Measurements from ENCODE around the gene RUVBL2.

DNA sequence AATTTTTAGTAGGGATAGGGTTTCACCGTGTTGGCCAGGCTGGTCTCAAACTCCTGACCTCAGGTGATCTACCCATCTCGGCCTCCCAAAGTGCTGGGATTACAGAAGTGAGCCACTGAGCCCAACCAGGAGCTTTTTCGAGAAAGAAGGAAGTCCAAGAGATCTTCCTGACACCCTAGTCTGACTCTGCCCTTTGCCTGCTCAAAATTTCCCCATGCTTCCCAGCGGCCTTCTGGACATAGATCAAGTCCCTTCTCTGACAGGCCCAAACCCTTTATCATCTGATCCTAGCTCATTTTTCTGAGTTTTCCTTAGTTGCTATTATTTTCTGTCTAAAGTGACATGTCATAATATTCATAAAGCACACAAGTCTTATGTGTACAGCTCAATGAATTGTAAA lies 40.5 kb upstream of the RUVBL2 start:
- TF ChIP-seq POLR2AphosphoS5 (IDR thresholded peaks at IDR 0.05) (no peak), POLR2A (IDR thresholded peaks at IDR 0.05) (no peak)
